Measurements from ENCODE around the gene EFNB3.

Gene EFNB3, protein sequence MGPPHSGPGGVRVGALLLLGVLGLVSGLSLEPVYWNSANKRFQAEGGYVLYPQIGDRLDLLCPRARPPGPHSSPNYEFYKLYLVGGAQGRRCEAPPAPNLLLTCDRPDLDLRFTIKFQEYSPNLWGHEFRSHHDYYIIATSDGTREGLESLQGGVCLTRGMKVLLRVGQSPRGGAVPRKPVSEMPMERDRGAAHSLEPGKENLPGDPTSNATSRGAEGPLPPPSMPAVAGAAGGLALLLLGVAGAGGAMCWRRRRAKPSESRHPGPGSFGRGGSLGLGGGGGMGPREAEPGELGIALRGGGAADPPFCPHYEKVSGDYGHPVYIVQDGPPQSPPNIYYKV

DNA sequence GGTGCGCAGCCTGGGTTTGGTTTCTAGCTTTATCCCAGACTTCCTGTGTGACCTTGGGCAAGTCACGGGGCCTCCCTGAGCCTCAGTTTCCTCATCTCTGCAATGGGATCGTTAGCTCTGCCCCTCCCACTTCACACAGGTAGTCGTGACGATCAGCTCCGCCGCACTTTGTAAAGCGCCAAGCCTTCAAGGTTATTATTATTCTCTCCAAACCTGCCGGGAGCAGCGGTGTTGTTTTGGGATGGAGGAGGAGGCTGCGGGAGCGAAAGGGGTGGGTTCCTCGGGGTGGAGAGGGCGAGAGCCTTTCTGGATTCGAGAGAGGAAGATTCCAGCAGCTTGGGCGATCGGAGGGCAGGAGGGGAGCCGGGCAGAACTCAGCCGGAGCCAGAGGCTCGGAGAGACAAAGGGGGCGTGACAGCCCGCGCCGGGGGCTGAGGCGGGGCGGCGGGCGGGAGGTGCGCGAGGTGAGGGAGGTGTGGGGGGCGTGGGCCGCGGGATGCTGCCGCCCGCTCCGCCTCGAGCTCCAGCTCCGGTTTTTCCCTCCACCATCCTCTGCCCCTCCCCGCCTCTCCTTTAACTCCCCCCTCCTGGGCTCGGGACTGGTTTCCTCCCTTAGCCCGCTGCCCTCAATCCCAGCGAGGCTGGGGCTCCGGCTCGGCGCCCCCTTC is at the start of gene EFNB3:
EFNB3 (plus strand) TSS at position 602 of the 668 bp plus-strand sequence. CDS start 397 bp downstream, outside the sequence.
- no peaks in the 10 kb centered on the region for H3K9me3 ChIP-seq (ENCODE audit: control insufficient read depth in 1 of 2, low read length in 2 of 2)
- H3K27ac ChIP-seq (ENCODE audit: low read length), result no peak within 1 kb of the TSS
- peaks cover 6 to 14% of the 10 kb centered on the region in 2 donors for H3K36me3 ChIP-seq (ENCODE audit: control insufficient read depth in 1 of 2, insufficient read depth in 2 of 2, low read length in 2 of 2)
- H3K27me3 ChIP-seq (ENCODE audit: low read depth, low read length), result peaks cover 30% of the 10 kb centered on the region
- peaks cover 0 to 14% of the 10 kb centered on the region in 2 donors for H3K4me1 ChIP-seq (ENCODE audit: control insufficient read depth in 1 of 2, insufficient read depth in 2 of 2, low read length in 2 of 2)
- peak within 1 kb of the TSS; percentile 5 to 58 for H3K4me3 ChIP-seq (ENCODE audit: low read depth in 1 of 2, low read length in 2 of 2)

GRCh38 chr17:7655541-7655840 is 49.5 kb upstream of the EFNB3 start:
- H3K4me1 ChIP-seq (ENCODE audit: control insufficient read depth in 1 of 2, insufficient read depth in 2 of 2, low read length in 2 of 2), result peaks cover 0 to 22% of the 10 kb centered on the region in 2 donors
- no peaks in the 10 kb centered on the region for H3K36me3 ChIP-seq (ENCODE audit: control insufficient read depth in 1 of 2, insufficient read depth in 2 of 2, low read length in 2 of 2)
- no peak overlapping the region for H3K4me3 ChIP-seq (ENCODE audit: low read depth in 1 of 2, low read length in 2 of 2)
- H3K27ac ChIP-seq (ENCODE audit: low read length), result no peak overlapping the region
- H3K27me3 ChIP-seq (ENCODE audit: low read depth, low read length), result peaks cover 24% of the 10 kb centered on the region
- H3K9me3 ChIP-seq (ENCODE audit: control insufficient read depth in 1 of 2, low read length in 2 of 2), result no peaks in the 10 kb centered on the region

GRCh38 chr17:7656958-7657609 is 47.9 kb upstream of the EFNB3 start:
- Histone ChIP-seq H3K9me3 (ENCODE audit: control insufficient read depth in 1 of 2, low read length in 2 of 2) (no peaks in the 10 kb centered on the region), H3K27ac (ENCODE audit: low read length) (no peak overlapping the region), H3K4me1 (ENCODE audit: control insufficient read depth in 1 of 2, insufficient read depth in 2 of 2, low read length in 2 of 2) (peaks cover 0 to 10% of the 10 kb centered on the region in 2 donors), H3K27me3 (ENCODE audit: low read depth, low read length) (peaks cover 14% of the 10 kb centered on the region), H3K36me3 (ENCODE audit: control insufficient read depth in 1 of 2, insufficient read depth in 2 of 2, low read length in 2 of 2) (no peaks in the 10 kb centered on the region), H3K4me3 (ENCODE audit: low read depth in 1 of 2, low read length in 2 of 2) (no peak overlapping the region)

DNA sequence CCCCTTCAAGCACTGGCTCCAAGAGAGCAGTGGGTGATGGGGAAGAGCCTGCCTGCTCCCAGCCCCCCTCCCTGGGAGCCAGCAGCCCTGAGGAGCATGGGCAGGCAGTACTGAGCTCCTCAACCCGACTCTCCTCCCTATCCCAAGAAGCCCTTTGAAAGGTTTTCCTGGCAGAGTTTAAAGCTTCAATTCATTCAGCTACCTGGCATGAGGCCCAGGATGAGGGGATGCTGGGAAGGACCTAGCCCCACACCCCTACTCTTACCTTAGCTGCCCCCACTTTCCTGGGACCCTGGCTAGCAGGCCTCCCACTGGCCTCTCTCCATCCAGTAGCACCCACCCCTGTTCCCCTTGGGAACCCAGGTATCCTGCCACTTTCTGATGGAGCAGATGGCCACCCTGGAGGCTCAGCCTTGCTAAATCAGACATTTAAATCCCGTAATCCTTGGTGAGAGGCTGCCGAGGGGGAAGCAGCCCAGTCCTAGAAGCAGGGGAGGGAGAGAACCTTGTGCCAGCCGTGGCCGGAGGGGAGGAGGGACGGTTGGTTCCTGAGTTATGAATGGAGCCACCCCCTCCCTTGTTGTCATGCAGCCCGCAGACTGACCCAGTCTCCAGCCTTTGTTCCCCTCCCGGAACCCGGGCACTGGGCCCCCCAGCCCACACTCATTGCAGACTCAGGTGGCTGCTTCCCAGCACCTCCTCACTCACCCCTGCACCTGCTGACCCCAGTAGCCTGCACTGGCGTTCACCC is 37.2 kb upstream of the EFNB3 start:
- Histone ChIP-seq H3K27ac (ENCODE audit: low read length) (no peak overlapping the region), H3K4me1 (ENCODE audit: control insufficient read depth in 1 of 2, insufficient read depth in 2 of 2, low read length in 2 of 2) (no peaks in the 10 kb centered on the region), H3K27me3 (ENCODE audit: low read depth, low read length) (no peaks in the 10 kb centered on the region), H3K36me3 (ENCODE audit: control insufficient read depth in 1 of 2, insufficient read depth in 2 of 2, low read length in 2 of 2) (peaks cover 17 to 42% of the 10 kb centered on the region in 2 donors), H3K4me3 (ENCODE audit: low read depth in 1 of 2, low read length in 2 of 2) (no peak overlapping the region), H3K9me3 (ENCODE audit: control insufficient read depth in 1 of 2, low read length in 2 of 2) (no peaks in the 10 kb centered on the region)

DNA sequence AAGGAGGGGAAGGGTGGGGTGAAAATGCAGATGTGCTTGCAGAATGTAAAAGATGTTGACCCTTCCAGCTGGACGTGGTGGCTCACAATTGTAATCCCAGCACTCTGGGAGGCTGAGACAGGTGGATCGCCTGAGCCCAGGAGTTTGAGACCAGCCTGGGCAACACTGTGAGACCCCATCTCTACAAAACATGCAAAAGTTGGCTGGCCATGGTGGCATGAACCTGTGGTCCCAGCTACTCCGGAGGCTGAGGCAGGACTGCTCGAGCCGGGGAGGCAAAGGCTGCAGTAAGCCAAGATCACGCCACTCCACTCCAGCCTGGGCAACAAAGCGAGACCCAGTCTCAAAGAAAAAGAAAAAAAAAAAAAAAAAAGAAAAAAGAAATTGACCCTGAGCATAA is 36.5 kb upstream of the EFNB3 start:
- Histone ChIP-seq H3K27ac (ENCODE audit: low read length) (no peak overlapping the region), H3K36me3 (ENCODE audit: control insufficient read depth in 1 of 2, insufficient read depth in 2 of 2, low read length in 2 of 2) (peaks cover 23 to 49% of the 10 kb centered on the region in 2 donors), H3K27me3 (ENCODE audit: low read depth, low read length) (no peaks in the 10 kb centered on the region), H3K4me3 (ENCODE audit: low read depth in 1 of 2, low read length in 2 of 2) (no peak overlapping the region), H3K4me1 (ENCODE audit: control insufficient read depth in 1 of 2, insufficient read depth in 2 of 2, low read length in 2 of 2) (no peaks in the 10 kb centered on the region), H3K9me3 (ENCODE audit: control insufficient read depth in 1 of 2, low read length in 2 of 2) (peaks cover 2 to 3% of the 10 kb centered on the region in 2 donors)

DNA sequence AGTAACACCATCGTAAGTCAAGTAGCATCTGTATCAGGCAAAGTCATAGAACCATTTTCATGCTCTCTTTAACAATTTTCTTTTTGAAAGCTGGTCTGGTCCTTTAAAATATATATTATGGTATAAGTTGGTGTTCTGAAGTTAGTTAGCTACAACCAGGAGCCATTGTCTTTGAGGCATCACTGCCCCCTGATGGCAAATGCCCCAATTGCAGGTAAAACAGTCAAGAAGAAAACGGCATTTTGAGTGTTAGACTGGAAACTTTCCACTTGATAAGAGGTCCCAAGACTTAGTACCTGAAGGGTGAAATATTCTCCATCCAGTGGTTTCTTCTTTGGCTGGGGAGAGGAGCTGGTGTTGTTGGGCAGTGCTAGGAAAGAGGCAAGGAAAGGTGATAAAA is 31.8 kb upstream of the EFNB3 start:
- no peak overlapping the region for H3K4me3 ChIP-seq (ENCODE audit: low read depth in 1 of 2, low read length in 2 of 2)
- peaks cover 37 to 69% of the 10 kb centered on the region in 2 donors for H3K36me3 ChIP-seq (ENCODE audit: control insufficient read depth in 1 of 2, insufficient read depth in 2 of 2, low read length in 2 of 2)
- H3K27ac ChIP-seq (ENCODE audit: low read length), result no peak overlapping the region
- H3K4me1 ChIP-seq (ENCODE audit: control insufficient read depth in 1 of 2, insufficient read depth in 2 of 2, low read length in 2 of 2), result no peaks in the 10 kb centered on the region
- no peaks in the 10 kb centered on the region for H3K27me3 ChIP-seq (ENCODE audit: low read depth, low read length)
- peaks cover 6 to 7% of the 10 kb centered on the region in 2 donors for H3K9me3 ChIP-seq (ENCODE audit: control insufficient read depth in 1 of 2, low read length in 2 of 2)

GRCh38 chr17:7674934-7675333 is 30.1 kb upstream of the EFNB3 start:
- Histone ChIP-seq H3K27ac (ENCODE audit: low read length) (no peak overlapping the region), H3K27me3 (ENCODE audit: low read depth, low read length) (no peaks in the 10 kb centered on the region), H3K36me3 (ENCODE audit: control insufficient read depth in 1 of 2, insufficient read depth in 2 of 2, low read length in 2 of 2) (peaks cover 26 to 52% of the 10 kb centered on the region in 2 donors)

GRCh38 chr17:7676533-7676932 is 28.5 kb upstream of the EFNB3 start:
- no peaks in the 10 kb centered on the region for H3K27me3 ChIP-seq (ENCODE audit: low read depth, low read length)
- peaks cover 20 to 41% of the 10 kb centered on the region in 2 donors for H3K36me3 ChIP-seq (ENCODE audit: control insufficient read depth in 1 of 2, insufficient read depth in 2 of 2, low read length in 2 of 2)
- H3K27ac ChIP-seq (ENCODE audit: low read length), result no peak overlapping the region
- no peaks in the 10 kb centered on the region for H3K4me1 ChIP-seq (ENCODE audit: control insufficient read depth in 1 of 2, insufficient read depth in 2 of 2, low read length in 2 of 2)
- peaks cover 6 to 7% of the 10 kb centered on the region in 2 donors for H3K9me3 ChIP-seq (ENCODE audit: control insufficient read depth in 1 of 2, low read length in 2 of 2)
- H3K4me3 ChIP-seq (ENCODE audit: low read depth in 1 of 2, low read length in 2 of 2), result no peak overlapping the region

More at GRCh38 chr17:7674934-7675333, 30.1 kb upstream of the EFNB3 start:
- Histone ChIP-seq H3K4me3 (ENCODE audit: low read depth in 1 of 2, low read length in 2 of 2) (no peak overlapping the region), H3K9me3 (ENCODE audit: control insufficient read depth in 1 of 2, low read length in 2 of 2) (peaks cover 6 to 7% of the 10 kb centered on the region in 2 donors), H3K4me1 (ENCODE audit: control insufficient read depth in 1 of 2, insufficient read depth in 2 of 2, low read length in 2 of 2) (no peaks in the 10 kb centered on the region)

DNA sequence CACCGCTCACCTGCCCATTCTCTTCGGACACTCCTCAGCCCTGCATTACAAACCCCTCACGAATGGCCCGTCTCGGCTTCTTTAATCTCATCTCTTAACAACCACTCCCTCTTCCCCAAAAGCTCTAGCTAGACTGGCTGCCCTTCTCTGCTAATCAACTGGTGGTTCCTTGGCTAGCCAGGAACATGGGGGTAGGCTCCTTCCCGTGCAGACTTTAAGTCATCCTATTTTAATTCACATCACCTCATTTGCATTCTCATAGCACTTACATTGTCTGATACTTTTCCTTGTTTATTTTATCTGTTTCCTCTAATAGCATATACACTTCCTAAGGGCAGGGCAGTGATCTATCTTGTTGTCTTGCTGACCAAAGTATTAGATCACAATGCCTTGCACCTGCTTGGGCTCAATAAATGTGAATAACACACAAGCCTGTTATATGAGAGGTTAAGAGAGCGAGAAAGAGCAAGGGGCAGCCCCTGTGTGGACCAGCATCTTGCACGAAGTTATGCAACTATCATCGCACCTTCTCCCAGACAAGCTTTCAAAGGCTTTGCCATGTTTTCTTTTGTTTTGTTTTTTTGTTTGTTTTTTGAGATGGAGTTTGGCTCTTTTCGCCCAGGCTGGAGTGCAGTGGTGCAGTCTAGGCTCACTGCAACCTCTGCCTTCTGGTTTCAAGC is 27.5 kb upstream of the EFNB3 start:
- Histone ChIP-seq H3K9me3 (ENCODE audit: control insufficient read depth in 1 of 2, low read length in 2 of 2) (peaks cover 6 to 7% of the 10 kb centered on the region in 2 donors), H3K4me3 (ENCODE audit: low read depth in 1 of 2, low read length in 2 of 2) (no peak overlapping the region), H3K4me1 (ENCODE audit: control insufficient read depth in 1 of 2, insufficient read depth in 2 of 2, low read length in 2 of 2) (no peaks in the 10 kb centered on the region), H3K27me3 (ENCODE audit: low read depth, low read length) (no peaks in the 10 kb centered on the region), H3K27ac (ENCODE audit: low read length) (no peak overlapping the region), H3K36me3 (ENCODE audit: control insufficient read depth in 1 of 2, insufficient read depth in 2 of 2, low read length in 2 of 2) (peaks cover 20 to 35% of the 10 kb centered on the region in 2 donors)

DNA sequence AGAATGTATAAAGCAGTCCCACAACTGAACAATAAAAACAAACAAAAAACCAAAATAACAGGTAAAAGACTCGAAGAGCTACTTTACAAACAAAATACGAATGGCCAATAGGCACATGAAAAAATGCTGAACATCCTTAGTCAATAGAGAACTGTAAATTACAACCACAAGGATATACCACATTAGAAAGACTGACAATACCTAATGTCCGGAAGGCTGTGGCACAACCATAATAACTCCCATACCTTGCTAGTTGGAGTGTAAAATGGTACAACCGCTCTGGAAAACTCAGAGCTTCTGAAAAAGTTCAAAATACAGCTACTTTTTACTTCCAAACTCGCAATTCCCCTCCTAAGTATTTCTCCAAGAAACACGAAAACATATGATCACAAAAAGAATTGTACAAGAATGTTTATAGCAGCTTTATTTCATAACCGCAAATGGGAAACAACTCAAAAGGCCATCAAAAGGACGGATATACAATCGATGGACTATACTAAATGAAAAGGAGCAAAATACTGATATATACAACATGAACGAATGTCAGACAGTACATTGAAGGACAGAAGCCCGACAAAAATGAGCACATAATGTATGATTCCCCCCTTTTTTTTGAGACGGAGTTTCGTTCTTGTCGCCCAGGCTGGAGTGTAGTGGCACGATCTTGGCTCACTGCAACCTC is 20.0 kb upstream of the EFNB3 start:
- Histone ChIP-seq H3K27ac (ENCODE audit: low read length) (peak overlapping the region; percentile 99), H3K9me3 (ENCODE audit: control insufficient read depth in 1 of 2, low read length in 2 of 2) (no peaks in the 10 kb centered on the region), H3K27me3 (ENCODE audit: low read depth, low read length) (no peaks in the 10 kb centered on the region), H3K4me1 (ENCODE audit: control insufficient read depth in 1 of 2, insufficient read depth in 2 of 2, low read length in 2 of 2) (peaks cover 21 to 23% of the 10 kb centered on the region in 2 donors), H3K36me3 (ENCODE audit: control insufficient read depth in 1 of 2, insufficient read depth in 2 of 2, low read length in 2 of 2) (peaks cover 0 to 4% of the 10 kb centered on the region in 2 donors), H3K4me3 (ENCODE audit: low read depth in 1 of 2, low read length in 2 of 2) (peak overlapping the region; percentile 94 to 99)

All from muscle layer of duodenum (tissue), 2 donors.